KMS-11 (cell line): Measurements from ENCODE around the gene ZNF22.

Experiments
- H2AFZ ChIP-seq: fragments of 200-600 bp; sonication (generic); 2 replicates; pipeline ENCODE4 v1.6.1; 2016; ENCODE audit warnings: antibody characterized with exemption, mixed run types, low read depth
- H3K27ac ChIP-seq: fragments of 200-600 bp; sonication (generic); 2 replicates; pipeline ENCODE4 v1.6.1; 2016; ENCODE audit warnings: mild to moderate bottlenecking, mixed run types
- H3K27me3 ChIP-seq: fragments of 200-600 bp; sonication (generic); 2 replicates; pipeline ENCODE4 v1.6.1; 2017; ENCODE audit warnings: mild to moderate bottlenecking, low read depth, mixed run types, moderate library complexity; ENCODE audit not compliant: insufficient read depth
- H3K36me3 ChIP-seq: fragments of 200-600 bp; sonication (generic); 2 replicates; pipeline ENCODE4 v1.6.1; 2017; ENCODE audit warnings: mild to moderate bottlenecking, mixed run types; ENCODE audit not compliant: insufficient read depth
- H3K4me1 ChIP-seq: fragments of 200-600 bp; sonication (generic); 2 replicates; pipeline ENCODE4 v1.6.1; 2016; ENCODE audit warnings: mild to moderate bottlenecking, low read depth, mixed run types; ENCODE audit not compliant: poor library complexity, severe bottlenecking
- H3K4me2 ChIP-seq: fragments of 200-600 bp; sonication (generic); 2 replicates; pipeline ENCODE4 v1.7.0; 2016; ENCODE audit warnings: mild to moderate bottlenecking, mixed run types
- H3K4me3 ChIP-seq: fragments of 200-600 bp; sonication (generic); IDR thresholded peaks from 2 replicates; pipeline ENCODE4 v1.6.1; 2017; ENCODE audit warnings: low read depth, low read length, mixed read lengths; ENCODE audit not compliant: insufficient read depth
- H3K79me2 ChIP-seq: fragments of 200-600 bp; sonication (generic); 2 replicates; pipeline ENCODE4 v1.6.1; 2016; ENCODE audit warnings: low read depth, mixed run types; ENCODE audit not compliant: insufficient read depth
- H3K9ac ChIP-seq: fragments of 200-600 bp; sonication (generic); 2 replicates; pipeline ENCODE4 v1.6.1; 2016; ENCODE audit warnings: mild to moderate bottlenecking, mixed run types
- H4K20me1 ChIP-seq: fragments of 200-600 bp; sonication (generic); 2 replicates; pipeline ENCODE4 v1.6.1; 2016; ENCODE audit warnings: mild to moderate bottlenecking, mixed run types; ENCODE audit not compliant: insufficient read depth
- CTCF ChIP-seq: fragments of 200-600 bp; sonication (generic); conservative IDR thresholded peaks from 2 replicates; pipeline ENCODE4 v1.6.1; 2017; ENCODE audit warnings: low read depth, mild to moderate bottlenecking, antibody characterized with exemption, low read length, moderate library complexity, mixed read lengths

ZNF22 gene

GRCh38 chr10:44983895-44984278, 16.8 kb upstream of the ZNF22 start:
- Histone ChIP-seq H4K20me1 (no peaks in the 10 kb centered on the region), H3K4me3 (no peak overlapping the region), H3K36me3 (peaks cover 6% of the 10 kb centered on the region; the same call in 1 of the 2 replicates), H3K27ac (no peak overlapping the region), H3K79me2 (peaks cover 11% of the 10 kb centered on the region; the same call in 1 of the 2 replicates), H3K4me2 (no peak overlapping the region), H3K27me3 (no peaks in the 10 kb centered on the region), H2AFZ (no peak overlapping the region), H3K4me1 (peaks cover 42% of the 10 kb centered on the region), H3K9ac (no peak overlapping the region)
- no peak for TF ChIP-seq CTCF

GRCh38 chr10:44984671-44985101, 16.0 kb upstream of the ZNF22 start:
- H3K4me3 ChIP-seq = no peak overlapping the region
- peaks cover 11% of the 10 kb centered on the region; the same call in 1 of the 2 replicates for H3K79me2 ChIP-seq
- H3K9ac ChIP-seq = no peak overlapping the region
- H3K27me3 ChIP-seq = no peaks in the 10 kb centered on the region
- no peak overlapping the region for H3K4me2 ChIP-seq
- no peak overlapping the region for H3K27ac ChIP-seq
- H4K20me1 ChIP-seq = no peaks in the 10 kb centered on the region
- no peak overlapping the region for H2AFZ ChIP-seq
- TF ChIP-seq CTCF = no peak
- peaks cover 6% of the 10 kb centered on the region; the same call in 1 of the 2 replicates for H3K36me3 ChIP-seq
- H3K4me1 ChIP-seq = peaks cover 34% of the 10 kb centered on the region

- TF ChIP-seq CTCF = no peak
- no peak overlapping the region for H3K27ac ChIP-seq
- H4K20me1 ChIP-seq = no peaks in the 10 kb centered on the region
- H3K4me2 ChIP-seq = no peak overlapping the region
- H3K79me2 ChIP-seq = peaks cover 8% of the 10 kb centered on the region; the same call in 1 of the 2 replicates
- H2AFZ ChIP-seq = no peak overlapping the region
- no peak overlapping the region for H3K4me3 ChIP-seq
- peaks cover 31% of the 10 kb centered on the region for H3K4me1 ChIP-seq
- H3K36me3 ChIP-seq = peaks cover 6% of the 10 kb centered on the region; the same call in 1 of the 2 replicates
- no peak overlapping the region for H3K9ac ChIP-seq
- H3K27me3 ChIP-seq = no peaks in the 10 kb centered on the region
Observed at GRCh38 chr10:44985175-44985681, 15.5 kb upstream of the ZNF22 start.

- Histone ChIP-seq H3K27me3 (no peaks in the 10 kb centered on the region), H3K36me3 (peaks cover 6% of the 10 kb centered on the region; the same call in 1 of the 2 replicates), H3K4me1 (peaks cover 31% of the 10 kb centered on the region), H3K9ac (no peak overlapping the region), H3K79me2 (no peaks in the 10 kb centered on the region), H3K4me3 (no peak overlapping the region), H2AFZ (no peak overlapping the region), H3K4me2 (no peak overlapping the region), H3K27ac (no peak overlapping the region), H4K20me1 (no peaks in the 10 kb centered on the region)
- TF ChIP-seq CTCF = no peak
Observed at GRCh38 chr10:44986179-44986578, 14.5 kb upstream of the ZNF22 start.
